ENCODE measurements around the gene FYTTD1. TPM values are rescaled to one million over a fixed set of nuclear protein-coding genes. Genes with fewer than 3 reads are reported as not detected.
A peak's percentile ranks its signal among the peaks of the same experiment; 100 is the strongest.

Gene FYTTD1
- total and polyA plus RNA-seq, 4 donors = 12.1 to 90.2 (median 29.2) TPM

- H3K9me3 ChIP-seq (ENCODE audit: control insufficient read depth in 4 of 4, insufficient read depth in 3 of 4, low read length in 3 of 4) = no peaks in the 10 kb centered on the region
- H3K27me3 ChIP-seq (ENCODE audit: control insufficient read depth in 3 of 3, insufficient read depth in 3 of 3, low read length in 2 of 3) = no peaks in the 10 kb centered on the region
- no peak for TF ChIP-seq CTCF (IDR thresholded peaks at IDR 0.05; ENCODE audit: control extremely low read depth, extremely low read depth)
- no peak for ATAC-seq (ENCODE audit: insufficient read depth, low FRiP score)
- H3K36me3 ChIP-seq (ENCODE audit: control insufficient read depth in 4 of 4, insufficient read depth in 4 of 4, low read length in 4 of 4) = no peaks in the 10 kb centered on the region
- no peak overlapping the region for H3K9ac ChIP-seq (ENCODE audit: insufficient read depth in 1 of 2, low read length in 2 of 2)
- peaks cover 0 to 12% (median 0%) of the 10 kb centered on the region in 5 donors for H3K4me1 ChIP-seq (ENCODE audit: control insufficient read depth in 5 of 5, insufficient read depth in 5 of 5, low read length in 5 of 5)
- DNase-seq = no peak
- no peak overlapping the region for H3K4me3 ChIP-seq
- WGBS, 2 donors = 96 to 97% methylated on average over 4 of the region's 4 CpGs
- H3K27ac ChIP-seq (ENCODE audit: low read depth in 1 of 2, low read length in 1 of 2) = no peak overlapping the region
These were observed 16.6 kb upstream of the FYTTD1 start for GRCh38 chr3:197733042-197733441.

- H3K4me1 ChIP-seq (ENCODE audit: control insufficient read depth in 5 of 5, insufficient read depth in 5 of 5, low read length in 5 of 5) = peaks cover 0 to 12% (median 0%) of the 10 kb centered on the region in 5 donors
- TF ChIP-seq CTCF (IDR thresholded peaks at IDR 0.05; ENCODE audit: control extremely low read depth, extremely low read depth) = no peak
- no peak overlapping the region for H3K27ac ChIP-seq (ENCODE audit: low read depth in 1 of 2, low read length in 1 of 2)
- H3K9me3 ChIP-seq (ENCODE audit: control insufficient read depth in 4 of 4, insufficient read depth in 3 of 4, low read length in 3 of 4) = no peaks in the 10 kb centered on the region
- no peak overlapping the region for H3K9ac ChIP-seq (ENCODE audit: insufficient read depth in 1 of 2, low read length in 2 of 2)
- no peaks in the 10 kb centered on the region for H3K27me3 ChIP-seq (ENCODE audit: control insufficient read depth in 3 of 3, insufficient read depth in 3 of 3, low read length in 2 of 3)
- H3K4me3 ChIP-seq = no peak overlapping the region
- no peak for DNase-seq
- no peaks in the 10 kb centered on the region for H3K36me3 ChIP-seq (ENCODE audit: control insufficient read depth in 4 of 4, insufficient read depth in 4 of 4, low read length in 4 of 4)
- WGBS, 2 donors = 67 to 76% methylated on average over 7 of the region's 7 CpGs
- no peak for ATAC-seq (ENCODE audit: insufficient read depth, low FRiP score)
These were observed 14.9 kb upstream of the FYTTD1 start for GRCh38 chr3:197734667-197735318.

- ATAC-seq (ENCODE audit: insufficient read depth, low FRiP score) = no peak
- no peak for TF ChIP-seq CTCF (IDR thresholded peaks at IDR 0.05; ENCODE audit: control extremely low read depth, extremely low read depth)
- Histone ChIP-seq H3K27me3 (ENCODE audit: control insufficient read depth in 3 of 3, insufficient read depth in 3 of 3, low read length in 2 of 3) (no peaks in the 10 kb centered on the region), H3K27ac (ENCODE audit: low read depth in 1 of 2, low read length in 1 of 2) (peak overlapping the region; percentile 88 to 90), H3K9me3 (ENCODE audit: control insufficient read depth in 4 of 4, insufficient read depth in 3 of 4, low read length in 3 of 4) (no peaks in the 10 kb centered on the region), H3K36me3 (ENCODE audit: control insufficient read depth in 4 of 4, insufficient read depth in 4 of 4, low read length in 4 of 4) (no peaks in the 10 kb centered on the region), H3K9ac (ENCODE audit: insufficient read depth in 1 of 2, low read length in 2 of 2) (peak overlapping the region in 1 of 2 donors; percentile 68), H3K4me1 (ENCODE audit: control insufficient read depth in 5 of 5, insufficient read depth in 5 of 5, low read length in 5 of 5) (peaks cover 0 to 12% (median 0%) of the 10 kb centered on the region in 5 donors), H3K4me3 (peak overlapping the region; percentile 80)
- DNase-seq = peak in 1 of 3 donors; percentile 15
- WGBS, 2 donors = 1 to 2% methylated on average over 17 of the region's 17 CpGs
These were observed 13.6 kb upstream of the FYTTD1 start for GRCh38 chr3:197736010-197736490.

Measured in lung (tissue), 12 donors.